Medulla oblongata (tissue), 1 donor: ENCODE measurements around the gene EHD3.
A peak's percentile ranks its signal among the peaks of the same experiment; 100 is the strongest.

Source experiments
- DNase-seq: peaks from one replicate; pipeline ENCODE4 v3.0.0-alpha.2; 2015; ENCODE audit errors: extremely low spot score

Gene EHD3

DNA sequence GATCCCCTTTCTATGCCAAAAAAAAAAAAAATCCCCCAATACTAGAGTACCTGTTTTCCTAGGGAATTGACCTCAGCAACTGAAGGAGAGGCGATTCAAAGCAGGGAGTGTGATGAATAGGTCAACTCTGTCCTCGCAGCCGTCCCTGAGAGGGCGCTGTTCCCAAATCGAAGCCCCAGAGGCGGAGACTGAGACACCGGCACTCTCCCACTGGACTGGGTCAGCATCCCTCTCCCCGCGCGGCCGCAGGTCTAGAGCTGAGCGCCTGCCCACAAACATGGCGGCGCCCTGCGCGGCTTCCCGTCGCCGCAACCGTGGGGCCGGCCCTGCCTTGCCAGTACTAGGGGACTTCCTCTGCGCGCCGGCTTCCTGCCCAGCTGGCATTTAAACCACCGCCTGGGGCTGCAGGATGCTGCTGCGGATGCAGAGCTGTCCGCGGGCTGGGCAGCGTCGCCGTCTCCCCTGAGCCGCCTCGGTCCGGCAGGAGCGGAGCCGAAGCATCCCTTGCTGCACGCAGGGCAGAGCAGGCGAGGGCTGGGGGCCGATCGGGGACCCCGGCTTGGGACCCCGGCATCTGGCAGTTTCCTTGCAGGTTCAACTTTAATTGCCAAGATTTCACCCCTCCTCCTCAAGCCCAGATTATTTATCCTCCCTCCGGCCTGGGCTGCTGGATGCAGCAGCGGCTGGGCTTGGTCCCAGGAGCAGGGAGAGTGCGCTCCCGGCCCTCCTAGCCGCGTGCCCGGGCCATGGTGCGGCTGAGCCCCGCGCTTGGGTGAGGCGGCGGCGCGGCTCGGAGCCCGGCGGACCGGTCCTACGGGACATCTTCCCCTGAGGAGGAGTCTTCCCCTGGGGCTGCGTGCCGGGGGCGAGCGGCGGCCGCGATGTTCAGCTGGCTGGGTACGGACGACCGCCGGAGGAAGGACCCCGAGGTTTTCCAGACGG, at the start of gene EHD3:
Gene EHD3 (plus strand): TSS at position 412 of the 942 bp plus-strand sequence. CDS start 470 bp downstream, at position 882.
- peak; percentile 92 for DNase-seq

DNA sequence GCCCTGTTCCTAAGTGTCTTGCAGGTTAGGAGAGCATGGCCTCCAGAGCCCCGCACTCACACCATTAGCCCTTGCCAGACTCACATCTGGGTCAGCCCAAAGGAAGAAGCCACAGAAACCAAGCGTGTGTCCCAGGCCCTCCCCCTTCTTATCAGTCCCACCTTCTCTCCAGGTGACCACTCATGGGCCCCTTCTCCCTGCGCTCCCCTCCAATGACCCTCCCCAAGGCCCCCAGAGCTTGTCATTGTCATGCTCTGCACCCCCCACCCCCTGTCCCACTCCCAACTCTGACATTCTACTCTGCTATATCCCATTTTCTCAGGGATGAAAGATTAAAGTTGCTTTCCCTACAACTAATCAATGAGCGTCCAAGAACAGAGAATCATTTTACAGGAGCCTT, 46.8 kb upstream of the EHD3 start:
- DNase-seq, result no peak

DNA sequence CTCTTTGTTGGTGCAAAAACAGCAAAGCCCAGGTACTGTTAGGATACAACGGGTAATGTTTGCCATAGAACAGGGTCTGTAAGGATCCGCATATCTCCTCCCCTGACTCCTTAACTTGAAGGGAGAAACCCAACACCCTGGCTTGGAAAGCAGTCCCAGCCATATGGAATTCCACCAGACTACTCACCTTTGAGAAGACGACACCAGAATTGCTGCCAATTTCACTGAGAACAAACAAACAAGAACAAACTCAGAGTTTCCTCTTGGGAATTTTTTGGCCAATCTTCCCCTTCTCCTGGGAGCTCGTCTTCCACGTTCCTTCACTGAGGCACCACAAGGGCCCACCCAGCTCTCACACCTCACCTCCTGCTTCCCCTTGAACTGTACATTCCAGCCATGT, 45.8 kb upstream of the EHD3 start:
- DNase-seq, result no peak

DNA sequence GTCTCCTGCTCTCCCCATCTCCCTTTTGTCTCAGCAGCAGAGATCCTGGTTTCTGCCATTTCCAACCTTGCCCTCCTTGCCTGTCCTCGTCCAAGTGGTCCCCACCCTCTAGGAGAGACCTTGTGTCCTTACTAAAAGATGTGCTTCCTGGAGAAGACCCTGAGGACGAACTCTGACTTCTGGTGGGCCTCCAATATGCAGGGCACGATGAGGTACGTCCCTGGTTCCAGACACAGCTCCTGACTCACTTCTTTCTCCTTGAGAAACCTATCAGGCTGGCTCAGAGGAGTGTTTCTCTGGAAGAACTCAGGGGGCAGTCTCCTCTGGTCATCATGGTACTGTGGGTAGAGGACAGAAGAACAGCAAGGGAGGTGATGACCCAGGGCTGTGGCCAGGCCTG, 44.8 kb upstream of the EHD3 start:
- no peak for DNase-seq

DNA sequence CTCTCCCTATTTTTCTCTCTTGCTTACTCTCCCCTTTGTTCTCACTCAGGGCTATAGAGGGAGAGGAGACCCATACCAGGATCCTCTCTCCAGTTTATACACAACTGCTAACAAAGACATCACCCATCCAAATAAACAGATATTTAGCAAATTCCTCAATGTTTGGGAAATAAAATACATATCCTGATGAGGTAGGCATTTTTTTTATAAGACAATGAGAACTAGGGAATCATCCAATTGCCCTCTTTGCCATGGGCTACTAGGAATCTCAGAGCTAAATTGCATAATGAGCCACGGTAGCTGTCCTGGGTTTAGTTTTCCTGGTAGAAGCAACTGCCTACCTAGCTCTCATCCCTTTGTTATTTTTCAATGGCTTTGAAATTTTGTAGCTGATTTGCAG, 43.8 kb upstream of the EHD3 start:
- no peak for DNase-seq

DNA sequence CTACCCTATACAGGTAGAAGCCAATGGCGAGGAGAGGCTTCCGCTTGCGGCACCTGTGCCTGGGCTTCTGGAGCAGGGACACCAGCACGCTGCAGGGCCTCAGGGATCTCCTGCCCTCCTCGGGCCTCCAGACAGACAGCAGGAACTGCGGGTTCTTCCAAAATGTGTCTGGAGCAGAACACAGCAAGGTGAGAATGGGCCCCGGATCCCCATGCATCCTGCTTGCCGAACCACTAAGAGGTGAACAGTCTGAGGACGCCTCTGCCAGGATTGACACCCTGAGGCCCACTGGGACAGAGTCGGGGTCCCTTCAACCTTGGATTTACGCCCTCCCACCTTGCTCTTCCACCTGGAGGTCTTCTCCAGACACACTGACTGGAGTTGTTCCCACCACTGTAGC, 42.0 kb upstream of the EHD3 start:
- no peak for DNase-seq

DNA sequence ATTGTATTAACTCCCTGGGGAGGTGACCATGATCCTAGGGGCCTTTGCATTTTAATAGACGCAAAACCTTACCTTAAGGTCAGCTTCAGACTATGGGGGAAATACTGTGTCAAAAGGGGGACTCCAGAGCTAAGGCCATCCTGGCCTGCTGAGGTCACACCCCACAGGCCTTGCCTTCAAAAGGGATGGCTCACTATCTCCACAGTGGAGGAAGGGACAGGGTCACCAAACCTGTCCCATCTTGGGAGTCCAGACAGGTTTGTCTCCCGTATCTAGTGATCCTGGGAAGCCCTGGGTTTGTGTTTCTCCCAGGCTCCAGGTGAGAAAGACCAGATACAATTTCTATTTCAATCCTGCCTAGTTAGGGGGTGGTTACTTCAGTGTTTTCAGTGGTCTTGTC, 41.6 kb upstream of the EHD3 start:
- DNase-seq, result no peak

DNA sequence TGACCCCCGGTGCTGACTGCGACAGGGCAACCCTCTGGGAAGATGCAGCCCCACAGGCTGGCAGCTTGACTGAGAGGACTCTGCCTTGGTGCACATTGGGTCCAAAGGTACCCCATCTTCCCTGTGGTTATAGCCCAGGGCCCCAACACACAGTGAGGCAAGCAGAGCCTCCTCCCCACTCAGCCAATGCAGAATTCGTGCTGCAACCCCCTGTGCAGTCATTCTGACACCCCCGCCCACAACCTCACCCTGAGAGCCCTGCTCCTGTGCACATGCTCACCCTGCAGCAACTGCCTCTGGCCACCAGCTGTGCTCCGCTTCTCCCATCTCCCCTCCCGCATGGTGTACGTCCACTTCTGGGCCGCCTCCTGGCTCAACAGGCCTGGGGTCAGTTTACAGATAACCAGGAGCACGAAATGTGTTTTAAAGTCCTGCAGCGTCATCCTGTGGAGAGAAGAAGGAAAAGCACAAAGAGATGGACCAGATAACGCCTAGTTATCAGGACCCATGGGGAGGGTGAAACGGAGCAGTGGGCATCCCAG, 41.0 kb upstream of the EHD3 start:
- DNase-seq, result no peak

DNA sequence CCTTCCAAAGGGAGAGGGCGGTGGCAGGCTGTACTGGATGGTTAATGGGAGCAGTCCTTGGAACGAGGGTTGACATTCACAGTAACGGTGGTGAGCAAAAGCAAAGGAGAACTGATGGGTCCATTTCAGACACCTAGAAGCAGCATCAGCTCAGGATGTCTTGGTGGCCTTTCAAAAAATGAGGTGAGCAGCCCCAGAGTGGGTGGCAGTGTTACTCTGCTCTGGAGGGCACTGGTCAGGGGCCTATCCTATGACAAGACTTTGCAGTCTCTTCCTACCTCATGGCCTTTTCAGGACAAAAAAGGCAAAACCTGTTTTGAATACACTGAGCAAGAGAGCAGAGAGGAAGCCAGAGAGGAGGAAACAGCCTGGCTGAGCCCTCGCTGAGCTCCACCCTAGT, 40.1 kb upstream of the EHD3 start:
- DNase-seq, result no peak

DNA sequence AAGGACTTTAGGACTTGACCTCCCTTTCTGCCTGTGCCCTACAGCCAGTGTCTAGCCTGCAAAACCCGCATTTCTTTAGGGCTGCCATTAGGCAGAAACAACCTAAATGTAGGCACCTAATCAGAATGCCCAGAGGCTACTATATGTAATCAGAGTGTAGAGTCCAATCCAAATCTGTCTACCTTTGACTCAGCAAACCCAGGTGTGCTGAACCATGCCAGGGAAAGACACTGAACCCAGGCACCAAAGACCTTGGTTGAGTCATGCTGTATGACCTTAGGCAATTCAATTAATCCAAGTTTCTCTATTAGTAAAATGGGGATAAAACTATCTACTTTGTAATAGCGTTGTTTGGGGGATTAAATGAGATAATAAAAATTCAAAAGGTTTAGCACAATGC, 37.3 kb upstream of the EHD3 start:
- no peak for DNase-seq

DNA sequence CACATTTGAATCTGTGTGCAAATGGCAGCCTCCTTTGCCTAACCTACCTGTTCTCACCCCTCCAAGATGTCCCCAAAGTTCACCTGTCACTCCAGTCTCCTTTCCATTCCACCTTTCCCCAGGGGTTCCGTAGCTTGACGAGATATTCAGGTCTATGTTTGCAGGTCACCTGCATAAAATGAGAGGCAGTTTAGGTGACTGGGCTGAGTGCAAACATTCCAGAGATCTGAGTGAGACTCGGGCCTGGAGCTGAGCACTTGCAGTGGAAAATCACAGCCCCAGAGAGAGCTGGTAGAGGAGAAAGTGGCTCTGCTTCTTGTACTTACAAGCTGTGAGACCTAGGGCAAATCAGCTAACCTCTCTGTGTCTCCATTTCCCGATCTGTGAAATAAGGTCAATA, 36.8 kb upstream of the EHD3 start:
- no peak for DNase-seq

DNA sequence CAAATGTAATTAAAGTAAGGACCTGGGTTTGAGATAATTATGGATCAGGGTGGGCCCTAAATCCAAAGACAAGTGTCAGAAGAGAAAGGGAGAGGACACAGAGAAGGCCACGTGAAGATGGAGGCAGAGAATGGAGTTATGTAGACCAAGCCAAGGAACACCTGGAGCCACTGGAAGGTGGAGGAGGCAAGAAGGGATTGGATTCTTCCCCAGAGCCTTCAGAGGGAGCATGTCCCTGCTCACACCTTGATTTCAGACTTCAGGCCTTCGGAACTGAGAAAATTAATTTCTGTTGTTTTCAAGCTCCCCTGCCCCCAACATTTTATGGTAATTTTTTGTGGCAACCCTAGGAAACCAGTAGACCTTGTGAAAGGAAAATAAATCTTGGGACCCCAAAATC, 36.3 kb upstream of the EHD3 start:
- DNase-seq, result no peak

DNA sequence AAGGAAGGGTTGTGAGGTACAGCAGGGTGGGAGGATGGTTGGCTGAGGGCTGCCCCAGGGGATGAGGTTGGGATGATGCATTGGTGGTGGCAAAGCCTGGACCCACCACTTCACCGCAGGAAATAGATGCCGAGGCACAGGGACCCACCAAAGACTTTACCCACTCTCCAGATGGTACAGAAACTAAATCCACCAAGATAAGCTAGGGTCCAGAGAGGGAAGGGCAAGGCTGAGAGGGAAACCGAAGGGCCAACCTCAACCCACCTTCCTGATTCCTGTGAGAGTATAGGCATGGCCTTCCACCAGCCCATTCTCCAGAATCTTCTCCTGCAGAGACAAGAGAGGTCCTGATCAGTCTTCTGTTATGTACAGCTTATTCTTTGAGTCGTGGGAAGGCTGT, 34.7 kb upstream of the EHD3 start:
- DNase-seq, result no peak

DNA sequence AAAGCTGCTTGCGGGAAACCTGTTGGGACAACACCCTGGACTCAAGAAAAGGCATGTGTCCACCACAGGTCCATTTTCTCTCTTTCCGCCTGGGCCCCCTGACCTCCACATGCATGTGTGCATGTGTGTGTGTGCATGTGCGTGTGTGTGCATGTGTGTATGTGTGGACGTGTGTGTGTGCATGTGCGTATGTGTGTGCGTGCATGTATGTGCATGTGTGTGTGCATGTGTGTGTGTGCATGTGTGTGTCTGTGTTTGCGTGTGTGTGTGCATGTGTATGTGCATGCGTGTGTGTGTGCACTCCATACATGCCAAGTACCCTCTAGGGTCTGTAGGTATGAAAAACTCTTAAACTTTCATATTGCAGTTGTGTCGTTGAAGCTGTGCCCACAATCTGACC, 33.0 kb upstream of the EHD3 start:
- no peak for DNase-seq

DNA sequence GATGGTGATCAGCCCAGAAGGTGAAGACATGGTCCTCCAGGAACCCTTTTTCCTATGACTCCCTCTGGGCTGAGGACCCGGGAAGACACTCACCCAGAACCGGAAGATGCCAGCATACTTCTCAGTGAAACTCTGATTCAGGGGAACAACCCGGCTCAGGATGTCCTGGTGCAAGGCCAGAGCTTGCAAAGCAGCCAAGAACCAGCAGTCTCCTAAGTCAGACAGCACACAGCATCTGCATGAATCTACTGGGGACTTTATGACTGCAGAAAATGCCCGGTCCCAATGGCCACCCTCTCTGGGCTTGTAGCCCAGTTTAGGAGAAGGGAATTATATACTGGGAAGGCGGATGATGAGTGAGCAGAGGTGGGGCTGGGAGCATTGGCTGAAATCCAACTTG, 31.9 kb upstream of the EHD3 start:
- DNase-seq, result peak; percentile 10

DNA sequence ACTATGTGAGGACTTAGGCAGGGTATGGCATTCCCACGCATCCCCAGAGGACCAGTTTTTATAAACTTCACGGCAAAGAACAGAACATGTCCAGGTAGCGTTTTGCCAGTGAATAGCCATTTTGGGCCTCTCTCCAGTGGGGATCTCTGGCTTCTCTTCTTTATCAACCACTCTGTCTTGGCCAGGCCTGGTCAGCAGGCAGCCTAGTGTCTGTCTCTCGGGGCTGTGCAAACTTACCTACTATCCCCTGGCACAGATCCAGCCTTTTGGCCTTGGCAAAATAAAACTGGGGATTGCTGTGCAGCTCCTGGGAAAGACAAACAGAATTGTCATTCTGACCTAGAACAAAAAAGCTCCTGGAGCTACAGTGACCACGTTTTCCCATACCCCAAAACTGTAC, 31.1 kb upstream of the EHD3 start:
- DNase-seq, result no peak

DNA sequence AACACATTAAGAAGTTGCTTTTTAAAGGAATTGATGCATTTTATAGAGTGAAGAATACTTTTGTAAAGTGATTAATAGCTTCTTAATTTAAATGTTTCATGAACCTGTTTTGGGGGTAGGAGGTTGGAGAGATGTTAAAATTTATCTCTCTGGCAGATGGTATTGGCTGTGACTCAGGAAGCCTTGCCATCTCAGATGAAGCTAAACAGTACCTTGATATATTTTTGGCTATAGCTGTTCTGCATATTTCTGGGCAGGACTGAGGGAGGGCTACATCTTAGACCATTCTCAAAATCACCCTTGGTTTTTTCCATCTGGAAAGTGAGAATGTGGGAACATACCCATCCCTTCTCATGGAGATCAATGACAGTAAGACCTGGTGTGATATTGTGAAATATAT, 30.0 kb upstream of the EHD3 start:
- DNase-seq, result no peak

DNA sequence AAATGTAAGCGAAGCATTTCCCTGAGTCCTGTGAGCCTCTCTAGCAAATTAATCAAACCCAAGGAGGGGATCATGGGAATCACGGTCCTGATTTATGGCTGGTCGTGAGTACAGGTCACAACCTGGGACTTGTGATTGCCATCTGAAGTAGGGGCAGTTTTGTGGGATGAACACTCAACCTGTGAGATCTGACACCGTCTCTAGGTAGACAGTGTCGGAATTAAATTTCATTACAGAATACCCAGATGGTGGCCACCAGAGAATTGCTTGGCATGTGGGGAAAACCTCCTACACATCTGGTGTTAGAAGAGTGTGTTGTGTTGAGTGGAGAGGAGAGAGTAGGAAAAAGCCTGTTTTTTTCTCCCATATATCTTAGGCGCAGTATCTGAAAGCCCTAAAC, 29.2 kb upstream of the EHD3 start:
- DNase-seq, result no peak

DNA sequence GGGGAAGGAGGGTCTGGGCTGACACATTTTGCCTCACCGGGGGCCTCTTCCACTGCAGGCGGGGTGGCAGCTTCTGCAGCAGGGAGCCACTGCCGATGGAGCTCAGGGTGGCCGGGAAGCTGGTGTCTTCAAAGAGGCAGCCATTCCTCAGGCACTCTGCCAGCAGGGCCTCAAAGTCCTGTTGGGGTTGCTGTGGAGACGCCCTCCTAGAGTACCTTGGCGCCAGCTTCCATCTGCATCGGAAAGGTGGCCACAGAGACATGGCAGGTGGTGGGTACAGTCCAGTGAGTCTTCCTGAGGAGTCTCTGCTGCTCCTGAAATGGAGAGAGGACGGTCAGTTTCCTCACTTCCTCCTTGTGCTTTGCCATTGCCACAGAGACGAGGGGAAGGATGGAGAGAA, 28.8 kb upstream of the EHD3 start:
- no peak for DNase-seq

DNA sequence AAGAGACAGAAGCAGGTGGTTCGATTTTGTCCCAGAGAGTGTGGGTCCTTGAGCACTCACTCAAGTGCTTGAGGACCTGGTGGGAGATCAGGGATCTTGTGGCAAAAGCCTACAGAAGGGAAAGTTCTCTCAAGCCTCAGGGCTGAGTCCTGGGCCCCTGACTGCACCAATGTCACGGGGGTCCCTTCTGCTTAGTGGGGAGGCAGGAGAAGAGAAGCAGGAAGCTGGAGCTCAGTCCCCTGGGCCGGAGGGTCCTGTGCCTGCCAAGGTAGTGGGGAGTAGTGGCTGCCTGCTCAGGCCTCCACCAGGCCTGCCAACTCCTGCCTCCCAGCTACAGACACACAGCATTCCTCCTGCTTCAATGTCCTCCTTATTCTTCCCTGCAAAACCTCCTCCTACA, 28.3 kb upstream of the EHD3 start:
- DNase-seq, result no peak

DNA sequence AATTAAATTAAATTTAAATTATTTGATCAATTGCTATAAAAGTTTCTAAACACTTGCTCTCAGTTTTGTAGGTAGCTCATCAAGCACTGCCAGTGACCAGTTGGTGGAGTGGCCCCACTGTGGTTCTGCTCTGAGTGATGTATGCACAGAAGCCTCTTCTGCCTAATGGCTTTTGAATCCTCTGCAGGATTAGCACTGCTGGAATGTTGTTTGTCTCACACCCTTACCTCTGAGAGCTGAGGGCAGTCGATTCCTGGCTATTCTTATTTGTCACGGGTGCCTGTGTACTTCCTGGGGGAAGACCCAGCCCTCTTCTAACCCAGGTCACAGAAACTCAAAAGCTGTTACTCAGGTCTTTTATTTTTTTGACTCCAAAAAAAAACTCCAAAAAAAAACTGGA, 26.2 kb upstream of the EHD3 start:
- no peak for DNase-seq

DNA sequence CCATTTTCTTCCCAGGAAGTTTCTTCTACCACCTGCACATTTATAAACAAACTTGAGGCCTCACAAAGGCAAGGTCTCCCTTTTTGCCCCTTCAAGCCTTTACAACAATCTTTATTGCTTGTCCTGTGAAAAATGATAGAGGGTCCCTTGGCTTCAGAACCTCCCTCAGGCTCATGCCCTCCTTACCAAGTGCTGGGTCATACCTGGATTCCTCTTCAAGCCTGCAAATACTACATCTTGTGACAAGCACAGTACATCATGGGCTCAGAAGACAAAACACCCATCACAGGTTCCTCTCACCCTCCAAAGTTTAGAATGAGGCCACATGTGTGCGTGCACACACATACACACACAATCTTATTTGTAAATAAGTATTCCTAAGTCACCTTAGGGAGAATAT, 25.7 kb upstream of the EHD3 start:
- DNase-seq, result no peak
